ENCODE data around the gene WT1.
"Not testable (repeated sequence)": the region's sequence is repeated elsewhere in the genome, so short reads cannot be mapped to it uniquely, and the experiment has no call there.

WT1 gene

GRCh38 chr11:32385998-32386397, 49.3 kb downstream of the WT1 start:
- no peak for DNase-seq

- no peak for DNase-seq
Observed at GRCh38 chr11:32382339-32383049, 52.8 kb downstream of the WT1 start.

GRCh38 chr11:32381179-32381578, 54.2 kb downstream of the WT1 start:
- DNase-seq = no peak

- no peak for DNase-seq
Observed at GRCh38 chr11:32379719-32380118, 55.6 kb downstream of the WT1 start.

- DNase-seq = no peak
Observed at GRCh38 chr11:32375826-32376225, 59.5 kb downstream of the WT1 start.

GRCh38 chr11:32374261-32374711, 61.1 kb downstream of the WT1 start:
- no peak for DNase-seq

- DNase-seq = not testable (repeated sequence)
Observed at GRCh38 chr11:32369987-32370386, 65.4 kb downstream of the WT1 start.

- DNase-seq = no peak
Observed at GRCh38 chr11:32366666-32367065, 68.7 kb downstream of the WT1 start.

GRCh38 chr11:32365192-32365591, 70.1 kb downstream of the WT1 start:
- DNase-seq = no peak

GRCh38 chr11:32358729-32359128, 76.6 kb downstream of the WT1 start:
- DNase-seq = no peak

- no peak for DNase-seq
Observed at GRCh38 chr11:32353884-32354283, 81.5 kb downstream of the WT1 start.

GRCh38 chr11:32348502-32348901, 86.8 kb downstream of the WT1 start:
- DNase-seq = no peak

- DNase-seq = no peak
Observed at GRCh38 chr11:32344946-32345345, 90.4 kb downstream of the WT1 start.

- no peak for DNase-seq
Observed at GRCh38 chr11:32343325-32344008, 91.9 kb downstream of the WT1 start.

GRCh38 chr11:32341620-32342613, 93.4 kb downstream of the WT1 start:
- no peak for DNase-seq

- no peak for DNase-seq
Observed at GRCh38 chr11:32340181-32340580, 95.2 kb downstream of the WT1 start.
